CD14-positive monocyte (primary cell): ENCODE data around the gene EXOC6B. TPM values are rescaled to one million over a fixed set of nuclear protein-coding genes. Genes with fewer than 3 reads are reported as not detected.

Source experiments
- DNase-seq, 3 donors: peaks; one replicate each; pipeline ENCODE4 v3.0.0-alpha.2; 2011 to 2022
- H2AFZ ChIP-seq: 2 replicates; pipeline ENCODE4 v1.6.0; 2012; ENCODE audit warnings: mild to moderate bottlenecking, low read depth, low read length, inconsistent platforms; ENCODE audit not compliant: insufficient read depth, poor library complexity, severe bottlenecking
- H3K27ac ChIP-seq, 2 donors: 1 replicate in 1 of 2; 2 replicates in 1 of 2; pipeline ENCODE4 v1.5.1; 2012 to 2013; ENCODE audit warnings: low read length in 2 of 2, control low read depth in 1 of 2, inconsistent platforms in 1 of 2, low read depth in 1 of 2, mild to moderate bottlenecking in 1 of 2
- H3K27me3 ChIP-seq, 2 donors: one replicate each; pipeline versions ENCODE4 v1.6.0 to v1.6.1; 2011 to 2013; ENCODE audit warnings: low read length in 2 of 2; ENCODE audit not compliant: control insufficient read depth in 2 of 2, insufficient read depth in 2 of 2
- H3K36me3 ChIP-seq, 2 donors: replicated peaks in 1 of 2; 1 replicate in 1 of 2; 2 replicates in 1 of 2; pipeline versions ENCODE4 v1.5.1 to v1.6.1; 2012 to 2013; ENCODE audit warnings: low read length in 2 of 2, control low read depth in 1 of 2, inconsistent platforms in 1 of 2, mild to moderate bottlenecking in 1 of 2; ENCODE audit not compliant: insufficient read depth in 2 of 2, control insufficient read depth in 1 of 2
- H3K4me1 ChIP-seq, 2 donors: 1 replicate in 1 of 2; 2 replicates in 1 of 2; pipeline versions ENCODE4 v1.5.1 to v1.6.1; 2012 to 2013; ENCODE audit warnings: low read length in 2 of 2, control low read depth in 1 of 2, inconsistent platforms in 1 of 2, mild to moderate bottlenecking in 1 of 2, moderate library complexity in 1 of 2; ENCODE audit not compliant: insufficient read depth in 2 of 2, control insufficient read depth in 1 of 2
- H3K4me2 ChIP-seq: replicated peaks from 2 replicates; pipeline ENCODE3; 2012; ENCODE audit warnings: low read length, moderate library complexity, mild to moderate bottlenecking; ENCODE audit not compliant: poor library complexity, severe bottlenecking; ENCODE audit errors: extremely low read depth
- H3K4me3 ChIP-seq, 3 experiments: fragments of 200-600 bp in 1 of 3; sonication (generic) in 1 of 3; replicated peaks in 1 of 3; 1 replicate in 2 of 3; 2 replicates in 1 of 3; pipeline ENCODE4 v1.5.1; 2011 to 2013; ENCODE audit warnings: low read length in 3 of 3, mild to moderate bottlenecking in 3 of 3, control low read depth in 2 of 3, low read depth in 2 of 3, inconsistent platforms in 1 of 3, moderate library complexity in 1 of 3
- H3K79me2 ChIP-seq: 2 replicates; pipeline ENCODE4 v1.6.0; 2012; ENCODE audit warnings: mild to moderate bottlenecking, control low read depth, inconsistent platforms, low read length, moderate library complexity; ENCODE audit not compliant: insufficient read depth
- H3K9ac ChIP-seq: 2 replicates; pipeline ENCODE4 v1.6.0; 2017; ENCODE audit warnings: low read length, mild to moderate bottlenecking; ENCODE audit not compliant: insufficient read depth, poor library complexity, severe bottlenecking
- H3K9me3 ChIP-seq, 2 donors: replicated peaks in 1 of 2; 1 replicate in 1 of 2; 2 replicates in 1 of 2; pipeline versions ENCODE4 v1.5.1 to v1.6.1; 2012 to 2013; ENCODE audit warnings: low read length in 2 of 2, control low read depth in 1 of 2; ENCODE audit not compliant: control insufficient read depth in 1 of 2, insufficient read depth in 1 of 2
- H4K20me1 ChIP-seq: 2 replicates; pipeline ENCODE4 v1.6.0; 2012; ENCODE audit warnings: mild to moderate bottlenecking, low read length, control low read depth, moderate library complexity; ENCODE audit not compliant: insufficient read depth
- H3K27ac Mint-ChIP-seq, 7 donors: one replicate each; pipeline ENCODE4 v1.8.0; 2020; ENCODE audit warnings: mild to moderate bottlenecking in 7 of 7, mixed read lengths in 7 of 7, moderate library complexity in 6 of 7, inconsistent platforms in 2 of 7
- H3K27me3 Mint-ChIP-seq, 3 donors: one replicate each; pipeline ENCODE4 v1.8.0; 2021 to 2022; ENCODE audit warnings: low read depth in 3 of 3, mild to moderate bottlenecking in 3 of 3, mixed read lengths in 3 of 3, moderate library complexity in 3 of 3, inconsistent platforms in 1 of 3
- H3K36me3 Mint-ChIP-seq, 2 donors: one replicate each; pipeline ENCODE4 v1.8.0; 2020; ENCODE audit warnings: mixed read lengths in 2 of 2, inconsistent platforms in 1 of 2, mild to moderate bottlenecking in 1 of 2
- H3K4me1 Mint-ChIP-seq: one replicate; pipeline ENCODE4 v1.8.0; 2020; ENCODE audit warnings: mild to moderate bottlenecking, mixed read lengths
- H3K4me3 Mint-ChIP-seq, 2 donors: one replicate each; pipeline ENCODE4 v1.8.0; 2020; ENCODE audit warnings: mild to moderate bottlenecking in 2 of 2, mixed read lengths in 2 of 2, moderate library complexity in 1 of 2
- H3K9me3 Mint-ChIP-seq, 7 donors: one replicate each; pipeline ENCODE4 v1.8.0; 2020 to 2022; ENCODE audit warnings: mixed read lengths in 7 of 7, mild to moderate bottlenecking in 6 of 7, moderate library complexity in 6 of 7, inconsistent platforms in 2 of 7
- CTCF ChIP-seq: fragments of 200-600 bp; IDR thresholded peaks from one replicate; pipeline ENCODE4 v1.8.0; 2022; ENCODE audit warnings: antibody characterized with exemption, mild to moderate bottlenecking
- WGBS: methylation state at CpG from one replicate; pipeline ENCODE4 v1.1.5; 2013; ENCODE audit warnings: missing lambda C conversion rate; ENCODE audit not compliant: insufficient coverage; 5-methylcytosine and 5-hydroxymethylcytosine counted together
- intact Hi-C, 2 donors: fragments of 100-400 bp; cut with micrococcal nuclease; formaldehyde crosslinking; loops; one replicate each; pipeline versions ENCODE4 v1.15.0 to v1.15.1; 2023
- polyA plus RNA-seq, 3 donors: library from polyadenylated mRNA; depleted of rRNA in 1 of 3; unstranded in 2 of 3; stranded (reverse) in 1 of 3; fragments of 300-500 nt in 2 of 3; fragments of >200 nt in 1 of 3; fragmentation: Illumina TruSeq in 2 of 3; gene quantifications; 1 replicate in 2 of 3; 2 replicates in 1 of 3; pipeline ENCODE4 v1.2.3, GENCODE V29; 2012 to 2021

The EXOC6B gene
- polyA plus RNA-seq, 3 donors, result 1.8 to 2.8 (median 2.1) TPM

- H3K4me3 Mint-ChIP-seq, result no peak overlapping the region
- H3K36me3 Mint-ChIP-seq, result no peaks in the 10 kb centered on the region
- 94% methylated on average over 3 of the region's 3 CpGs for WGBS
Observed at GRCh38 chr2:72515696-72516095, 310.1 kb downstream of the EXOC6B start.

GRCh38 chr2:72513011-72513410 lies 312.8 kb downstream of the EXOC6B start:
- no peaks in the 10 kb centered on the region for H3K36me3 ChIP-seq
- no peak overlapping the region for H3K4me2 ChIP-seq
- H3K9me3 ChIP-seq, result no peaks in the 10 kb centered on the region
- Mint-ChIP-seq H3K36me3 (no peaks in the 10 kb centered on the region), H3K27me3 (no peaks in the 10 kb centered on the region), H3K27ac (no peak overlapping the region), H3K4me1 (no peaks in the 10 kb centered on the region), H3K9me3 (peaks cover 0 to 2% (median 0%) of the 10 kb centered on the region in 7 donors), H3K4me3 (no peak overlapping the region)
- H3K27me3 ChIP-seq, result no peaks in the 10 kb centered on the region
- no CpG with 5 or more reads among the region's 3 CpGs for WGBS
- no peak overlapping the region for H3K4me3 ChIP-seq
- no peak overlapping the region for H3K27ac ChIP-seq
- H3K79me2 ChIP-seq, result no peaks in the 10 kb centered on the region
- DNase-seq, result no peak
- no peaks in the 10 kb centered on the region for H4K20me1 ChIP-seq
- no peak overlapping the region for H2AFZ ChIP-seq
- TF ChIP-seq CTCF, result no peak
- intact Hi-C loops, result no loop called here
- no peaks in the 10 kb centered on the region for H3K4me1 ChIP-seq
- H3K9ac ChIP-seq, result no peak overlapping the region

More at GRCh38 chr2:72515696-72516095, 310.1 kb downstream of the EXOC6B start:
- H3K27me3 Mint-ChIP-seq, result no peaks in the 10 kb centered on the region
- Histone ChIP-seq H4K20me1 (no peaks in the 10 kb centered on the region), H3K4me3 (no peak overlapping the region), H3K36me3 (no peaks in the 10 kb centered on the region), H3K4me1 (no peaks in the 10 kb centered on the region), H2AFZ (no peak overlapping the region), H3K9ac (no peak overlapping the region), H3K4me2 (no peak overlapping the region), H3K27me3 (no peaks in the 10 kb centered on the region), H3K27ac (no peak overlapping the region), H3K9me3 (no peaks in the 10 kb centered on the region), H3K79me2 (no peaks in the 10 kb centered on the region)
- H3K9me3 Mint-ChIP-seq, result no peaks in the 10 kb centered on the region
- H3K27ac Mint-ChIP-seq, result no peak overlapping the region
- intact Hi-C loops, result no loop called here
- TF ChIP-seq CTCF, result no peak
- H3K4me1 Mint-ChIP-seq, result no peaks in the 10 kb centered on the region
- no peak for DNase-seq
